DOHH2 (cell line): ENCODE measurements around the gene AMMECR1.

Experiments
- H3F3A ChIP-seq: fragments of 200-600 bp; sonication (generic), shearing (Covaris generic); 2 replicates; pipeline ENCODE4 v1.6.0; 2016; ENCODE audit warnings: antibody characterized with exemption, mild to moderate bottlenecking; ENCODE audit not compliant: control insufficient read depth, insufficient read depth
- H3K27ac ChIP-seq: fragments of 200-600 bp; sonication (generic); 2 replicates; pipeline ENCODE4 v1.5.1; 2014; ENCODE audit warnings: low read depth, mild to moderate bottlenecking, low read length, moderate library complexity
- H3K27me3 ChIP-seq: fragments of 200-600 bp; sonication (generic); 2 replicates; pipeline ENCODE4 v1.6.1; 2014; ENCODE audit warnings: mild to moderate bottlenecking, low read length, mixed read lengths; ENCODE audit not compliant: control insufficient read depth
- H3K36me3 ChIP-seq: fragments of 200-600 bp; sonication (generic); 2 replicates; pipeline ENCODE4 v1.6.1; 2014; ENCODE audit warnings: mild to moderate bottlenecking, low read length, moderate library complexity, mixed read lengths; ENCODE audit not compliant: control insufficient read depth
- H3K4me1 ChIP-seq: fragments of 200-600 bp; sonication (generic); 2 replicates; pipeline ENCODE4 v1.6.1; 2014; ENCODE audit warnings: mild to moderate bottlenecking, low read length, mixed read lengths; ENCODE audit not compliant: control insufficient read depth
- H3K4me2 ChIP-seq: fragments of 200-600 bp; sonication (generic); 2 replicates; pipeline ENCODE4 v1.6.0; 2014; ENCODE audit warnings: mild to moderate bottlenecking, low read length, moderate library complexity
- H3K4me3 ChIP-seq: fragments of 200-600 bp; sonication (generic); 2 replicates; pipeline ENCODE4 v1.5.1; 2014; ENCODE audit warnings: mild to moderate bottlenecking, low read length, mixed read lengths
- H3K79me2 ChIP-seq: fragments of 200-600 bp; sonication (generic); 2 replicates; pipeline ENCODE4 v1.6.1; 2014; ENCODE audit warnings: mild to moderate bottlenecking, low read length, mixed read lengths; ENCODE audit not compliant: control insufficient read depth
- H3K9me2 ChIP-seq: fragments of 200-600 bp; sonication (generic); replicated peaks from 2 replicates; pipeline ENCODE4 v1.6.1; 2014; ENCODE audit warnings: mild to moderate bottlenecking, low read length, mixed read lengths; ENCODE audit not compliant: control insufficient read depth
- H3K9me3 ChIP-seq: fragments of 200-600 bp; sonication (generic); 2 replicates; pipeline ENCODE4 v1.6.1; 2014; ENCODE audit warnings: antibody characterized with exemption, low read length, mixed read lengths; ENCODE audit not compliant: control insufficient read depth, insufficient read depth
- H4K20me1 ChIP-seq: fragments of 200-600 bp; sonication (generic); 2 replicates; pipeline ENCODE4 v1.6.0; 2014; ENCODE audit warnings: low read depth, mild to moderate bottlenecking, antibody characterized with exemption, low read length, moderate library complexity; ENCODE audit not compliant: control insufficient read depth, insufficient read depth
- EZH2phosphoT487 ChIP-seq: fragments of 200-600 bp; sonication (generic); IDR thresholded peaks from 2 replicates; pipeline ENCODE4 v1.6.1; 2017; ENCODE audit warnings: borderline replicate concordance, mild to moderate bottlenecking, antibody characterized with exemption, low read length, moderate library complexity, mixed read lengths
- TF ChIP-seq, protein P1 (sequence below): fragments of 200-600 bp; sonication (generic); IDR thresholded peaks from one replicate; pipeline ENCODE4 v1.5.1; 2014; ENCODE audit warnings: antibody characterized with exemption, mild to moderate bottlenecking, low read depth, low read length; ENCODE audit not compliant: poor library complexity, severe bottlenecking

AMMECR1 gene

GRCh38 chrX:110159235-110159634 is 158.7 kb downstream of the AMMECR1 start:
- no peak overlapping the region for H3K4me3 ChIP-seq
- no peaks in the 10 kb centered on the region for H4K20me1 ChIP-seq
- no peak overlapping the region for H3K27ac ChIP-seq
- H3K9me2 ChIP-seq: no peaks in the 10 kb centered on the region
- H3K9me3 ChIP-seq: no peaks in the 10 kb centered on the region
- TF ChIP-seq EZH2phosphoT487: no peak
- TF ChIP-seq, protein P1, sequence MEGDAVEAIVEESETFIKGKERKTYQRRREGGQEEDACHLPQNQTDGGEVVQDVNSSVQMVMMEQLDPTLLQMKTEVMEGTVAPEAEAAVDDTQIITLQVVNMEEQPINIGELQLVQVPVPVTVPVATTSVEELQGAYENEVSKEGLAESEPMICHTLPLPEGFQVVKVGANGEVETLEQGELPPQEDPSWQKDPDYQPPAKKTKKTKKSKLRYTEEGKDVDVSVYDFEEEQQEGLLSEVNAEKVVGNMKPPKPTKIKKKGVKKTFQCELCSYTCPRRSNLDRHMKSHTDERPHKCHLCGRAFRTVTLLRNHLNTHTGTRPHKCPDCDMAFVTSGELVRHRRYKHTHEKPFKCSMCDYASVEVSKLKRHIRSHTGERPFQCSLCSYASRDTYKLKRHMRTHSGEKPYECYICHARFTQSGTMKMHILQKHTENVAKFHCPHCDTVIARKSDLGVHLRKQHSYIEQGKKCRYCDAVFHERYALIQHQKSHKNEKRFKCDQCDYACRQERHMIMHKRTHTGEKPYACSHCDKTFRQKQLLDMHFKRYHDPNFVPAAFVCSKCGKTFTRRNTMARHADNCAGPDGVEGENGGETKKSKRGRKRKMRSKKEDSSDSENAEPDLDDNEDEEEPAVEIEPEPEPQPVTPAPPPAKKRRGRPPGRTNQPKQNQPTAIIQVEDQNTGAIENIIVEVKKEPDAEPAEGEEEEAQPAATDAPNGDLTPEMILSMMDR: no peak
- no peaks in the 10 kb centered on the region for H3K27me3 ChIP-seq
- peaks cover 11% of the 10 kb centered on the region for H3K4me1 ChIP-seq
- H3K4me2 ChIP-seq: 0 out of 2 replicates have a peak overlapping the region, but pooled peaks have one; percentile 11
- no peaks in the 10 kb centered on the region for H3F3A ChIP-seq
- H3K79me2 ChIP-seq: no peaks in the 10 kb centered on the region
- no peaks in the 10 kb centered on the region for H3K36me3 ChIP-seq

DNA sequence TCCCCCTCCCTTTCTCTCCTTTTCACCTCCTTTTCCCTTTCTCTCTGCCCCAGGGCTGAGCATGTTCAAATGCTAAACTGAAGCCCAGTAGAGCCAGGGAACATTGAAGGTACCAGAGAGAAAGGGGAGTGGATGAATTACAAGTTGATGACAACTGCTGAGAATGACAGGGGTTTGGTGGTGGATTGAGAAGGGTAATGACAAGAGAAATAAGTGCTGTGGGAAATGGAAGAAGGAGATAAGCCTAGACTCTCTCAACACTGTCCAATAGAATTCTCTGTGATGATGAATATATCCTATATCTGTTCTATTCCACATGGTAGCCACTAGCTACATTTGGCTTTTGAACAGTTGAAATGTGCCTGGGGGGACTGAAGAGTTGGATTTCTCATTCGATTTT is 160.4 kb downstream of the AMMECR1 start:
- no peaks in the 10 kb centered on the region for H3K27me3 ChIP-seq
- peaks cover 11% of the 10 kb centered on the region for H3K4me1 ChIP-seq
- no peak overlapping the region for H3K4me2 ChIP-seq
- no peak overlapping the region for H3K27ac ChIP-seq
- TF ChIP-seq, protein P1: no peak
- no peak for TF ChIP-seq EZH2phosphoT487
- H3K9me3 ChIP-seq: no peaks in the 10 kb centered on the region
- H3F3A ChIP-seq: no peaks in the 10 kb centered on the region
- no peak overlapping the region for H3K4me3 ChIP-seq
- no peaks in the 10 kb centered on the region for H3K36me3 ChIP-seq
- H4K20me1 ChIP-seq: no peaks in the 10 kb centered on the region
- no peaks in the 10 kb centered on the region for H3K79me2 ChIP-seq
- no peaks in the 10 kb centered on the region for H3K9me2 ChIP-seq

DNA sequence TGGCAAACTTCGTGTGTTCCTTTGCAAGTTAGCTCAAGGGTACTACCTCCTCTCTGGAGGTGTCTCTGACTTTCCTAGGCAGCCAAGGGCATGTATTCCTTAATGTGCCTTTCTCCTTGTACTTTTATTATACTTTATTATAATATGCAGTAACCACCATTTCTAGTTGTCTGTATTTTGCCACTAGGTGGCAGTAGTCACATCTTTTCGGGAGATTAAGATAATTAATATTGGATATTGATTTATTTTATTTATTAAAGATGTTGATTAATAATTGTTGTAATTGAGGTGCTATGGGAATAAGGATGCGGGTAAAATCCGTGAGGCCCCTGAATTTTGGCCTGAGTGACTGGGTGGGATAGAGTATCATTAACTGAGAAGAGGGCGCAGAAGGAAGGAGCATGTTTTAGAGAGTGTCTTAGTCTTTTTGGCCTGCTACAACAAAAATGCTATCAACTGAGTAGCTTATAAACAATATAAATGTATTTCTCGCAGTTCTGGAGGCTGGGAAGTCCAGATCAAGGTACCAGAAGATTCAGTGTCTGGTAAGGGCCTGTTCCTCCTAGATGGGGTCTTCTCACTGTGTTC is 161.6 kb downstream of the AMMECR1 start:
- no peaks in the 10 kb centered on the region for H4K20me1 ChIP-seq
- TF ChIP-seq, protein P1: no peak
- no peak for TF ChIP-seq EZH2phosphoT487
- H3K9me2 ChIP-seq: no peaks in the 10 kb centered on the region
- H3K27me3 ChIP-seq: no peaks in the 10 kb centered on the region
- H3K4me3 ChIP-seq: no peak overlapping the region
- no peaks in the 10 kb centered on the region for H3K36me3 ChIP-seq
- H3K79me2 ChIP-seq: no peaks in the 10 kb centered on the region
- H3F3A ChIP-seq: no peaks in the 10 kb centered on the region
- H3K9me3 ChIP-seq: no peaks in the 10 kb centered on the region
- H3K4me2 ChIP-seq: no peak overlapping the region
- no peak overlapping the region for H3K27ac ChIP-seq
- H3K4me1 ChIP-seq: peaks cover 11% of the 10 kb centered on the region
